NCI-H187 treated with DMSO at 0.1 percent for 48 hours (cell line): Measurements from ENCODE around the gene DUSP10.

Experiments used
- DNase-seq: peaks from one replicate; lab custom pipeline; 2025; lab: John Stamatoyannopoulos, UW

Gene DUSP10

DNA sequence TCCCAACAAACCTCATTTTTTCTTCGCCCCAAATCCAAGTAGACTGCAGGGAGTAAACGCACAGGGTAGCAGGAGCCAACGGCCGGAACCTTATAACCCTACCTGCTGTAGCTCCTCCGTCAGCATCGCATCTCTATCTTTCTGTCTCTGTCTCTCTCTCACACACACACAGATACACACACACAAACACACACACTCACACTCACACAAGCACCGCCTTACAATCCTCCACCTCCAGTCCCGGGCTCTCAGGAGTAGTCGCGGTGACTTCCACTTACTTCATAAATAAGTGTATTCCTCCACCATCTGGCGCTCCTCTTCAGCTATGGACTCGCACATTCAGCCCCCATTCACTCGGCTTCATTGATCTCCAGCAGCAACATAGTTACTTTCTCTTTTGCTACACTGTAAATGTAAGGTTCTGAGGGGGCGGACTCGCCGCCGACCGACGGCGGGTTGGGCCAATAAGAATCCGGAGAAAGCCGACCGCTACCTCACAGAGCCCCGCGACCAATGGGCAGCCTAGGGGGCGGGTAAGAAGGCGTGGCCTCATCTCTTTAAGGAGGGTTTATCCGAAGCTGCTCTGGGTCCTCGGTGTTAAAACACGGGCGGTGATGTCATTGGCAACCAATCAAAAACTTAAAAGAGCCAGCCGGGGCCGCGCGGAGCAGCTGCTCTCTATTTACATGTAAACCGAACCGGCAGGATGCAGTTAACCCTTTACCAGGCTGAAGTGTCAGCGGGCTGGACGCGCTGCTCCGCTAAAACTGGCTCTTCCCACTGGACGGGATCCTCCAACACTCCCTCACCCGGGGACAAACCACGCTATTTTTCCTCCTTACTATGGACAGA, at the start of gene DUSP10:
Gene DUSP10 (minus strand): TSS at position 387 of the 852 bp plus-strand sequence. CDS start 2,345 bp downstream, outside the sequence.
- peak; percentile 84 for DNase-seq

DNA sequence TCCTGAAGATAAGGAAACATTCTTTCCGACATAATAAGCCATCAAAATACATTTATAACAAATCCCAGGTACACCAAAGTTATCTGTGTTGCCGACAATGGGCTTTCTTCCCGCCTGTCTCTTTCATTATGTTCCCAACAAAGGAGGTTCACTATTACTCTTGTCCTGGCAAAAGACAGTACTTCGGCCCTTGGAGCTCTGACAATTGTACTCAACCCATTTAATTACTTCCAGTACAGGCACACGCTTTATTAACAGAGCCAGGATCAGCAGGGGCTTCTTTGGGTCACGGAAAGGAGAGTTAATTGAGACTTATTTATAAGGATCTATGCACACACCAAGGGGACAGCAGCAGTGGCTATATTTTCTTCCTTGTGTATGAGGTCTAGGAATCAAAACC, 46.6 kb upstream of the DUSP10 start:
- no peak for DNase-seq

DNA sequence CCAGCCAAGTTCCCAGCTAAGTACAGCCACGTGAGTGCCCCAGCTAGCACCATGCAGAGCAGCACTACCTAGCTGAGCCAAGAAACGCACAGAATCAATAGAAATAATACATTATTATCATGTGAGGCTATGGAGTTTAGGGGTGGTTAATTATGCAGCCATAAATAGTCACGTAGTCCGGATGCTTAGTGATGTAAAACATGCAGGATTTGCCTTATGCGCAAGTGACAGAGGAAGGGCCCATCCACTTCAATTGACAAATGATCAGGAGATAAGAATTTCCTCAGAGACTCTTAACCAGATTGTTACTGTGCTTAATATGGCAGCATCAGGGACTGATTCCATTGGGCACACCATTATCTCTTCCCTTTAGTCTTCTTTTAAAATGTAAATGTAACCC, 44.8 kb upstream of the DUSP10 start:
- DNase-seq: no peak

DNA sequence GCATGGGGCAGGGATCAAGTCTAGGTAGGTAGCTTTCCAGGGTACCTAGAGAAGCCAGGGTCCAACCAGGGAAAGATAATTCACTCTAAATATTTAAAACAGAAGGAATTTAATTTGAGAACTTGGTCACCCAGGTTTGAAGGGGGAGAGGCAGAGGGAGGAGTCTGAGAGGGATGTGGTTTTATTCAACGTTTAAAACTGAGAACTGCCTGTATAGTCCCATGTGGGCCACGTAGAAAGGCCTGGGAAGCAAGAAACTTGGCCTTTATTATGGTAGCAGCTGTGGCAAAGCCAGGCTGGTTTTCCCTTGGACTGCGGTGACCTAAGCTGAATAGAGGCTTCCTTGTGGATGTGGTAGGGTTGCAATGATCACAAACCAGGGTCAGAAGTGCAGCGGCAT, 42.0 kb upstream of the DUSP10 start:
- DNase-seq: no peak

DNA sequence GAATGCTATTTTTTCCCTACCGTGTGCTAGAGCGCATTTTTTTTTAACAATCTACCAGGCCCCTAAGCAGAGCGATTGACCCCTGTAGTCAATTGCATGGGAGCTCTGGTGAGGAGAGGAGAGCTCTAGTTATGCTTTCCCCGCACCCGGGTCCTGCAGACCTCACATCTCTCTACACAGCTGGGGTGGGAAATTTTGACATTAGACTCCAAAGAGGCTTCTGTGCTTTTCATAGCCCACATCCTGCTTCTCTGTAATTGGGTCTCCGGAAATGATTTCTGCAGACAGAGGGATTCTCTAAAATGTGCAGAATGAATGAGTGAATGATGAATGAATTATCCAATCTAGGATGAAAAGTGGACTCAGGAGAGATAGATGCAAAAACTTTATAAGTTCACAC, 41.5 kb upstream of the DUSP10 start:
- no peak for DNase-seq

DNA sequence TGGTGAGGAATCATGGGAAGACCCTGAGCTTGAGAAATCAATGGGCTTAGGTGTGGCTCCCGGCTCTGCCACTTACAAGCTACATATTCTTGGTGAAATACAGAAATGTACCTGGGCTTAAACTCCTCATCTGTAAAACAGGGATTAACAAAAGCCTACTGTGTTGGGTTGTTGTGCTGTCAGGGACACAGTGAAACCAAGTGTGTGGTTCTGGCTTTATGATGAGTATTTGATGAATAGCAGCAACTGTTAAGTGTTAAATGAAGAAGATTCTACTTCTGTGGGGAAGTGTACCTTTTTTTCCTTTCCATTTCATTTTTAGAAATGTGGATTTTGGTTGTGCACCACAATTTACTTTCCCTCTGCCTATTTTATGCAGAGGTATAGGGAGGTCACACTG, 41.1 kb upstream of the DUSP10 start:
- DNase-seq: no peak

DNA sequence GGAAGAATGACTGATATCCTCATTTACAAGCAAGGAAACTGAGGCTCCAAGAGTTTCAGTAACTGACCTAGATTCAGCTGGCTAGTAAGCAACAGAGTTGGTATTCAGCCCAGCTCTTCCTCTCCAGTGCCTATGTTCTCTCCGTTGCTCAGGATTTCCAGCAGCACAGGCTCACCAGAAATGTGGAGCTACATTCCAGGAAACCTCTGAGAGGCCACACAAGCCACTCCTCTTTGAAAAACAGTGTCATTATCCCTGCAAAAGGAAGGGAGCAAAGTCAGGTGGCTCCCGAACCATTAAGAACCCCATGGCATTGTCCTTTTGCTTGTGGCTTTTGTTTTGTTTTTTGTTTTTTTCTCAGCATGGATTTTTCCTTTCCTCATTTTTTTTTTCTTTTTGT, 40.6 kb upstream of the DUSP10 start:
- DNase-seq: no peak

DNA sequence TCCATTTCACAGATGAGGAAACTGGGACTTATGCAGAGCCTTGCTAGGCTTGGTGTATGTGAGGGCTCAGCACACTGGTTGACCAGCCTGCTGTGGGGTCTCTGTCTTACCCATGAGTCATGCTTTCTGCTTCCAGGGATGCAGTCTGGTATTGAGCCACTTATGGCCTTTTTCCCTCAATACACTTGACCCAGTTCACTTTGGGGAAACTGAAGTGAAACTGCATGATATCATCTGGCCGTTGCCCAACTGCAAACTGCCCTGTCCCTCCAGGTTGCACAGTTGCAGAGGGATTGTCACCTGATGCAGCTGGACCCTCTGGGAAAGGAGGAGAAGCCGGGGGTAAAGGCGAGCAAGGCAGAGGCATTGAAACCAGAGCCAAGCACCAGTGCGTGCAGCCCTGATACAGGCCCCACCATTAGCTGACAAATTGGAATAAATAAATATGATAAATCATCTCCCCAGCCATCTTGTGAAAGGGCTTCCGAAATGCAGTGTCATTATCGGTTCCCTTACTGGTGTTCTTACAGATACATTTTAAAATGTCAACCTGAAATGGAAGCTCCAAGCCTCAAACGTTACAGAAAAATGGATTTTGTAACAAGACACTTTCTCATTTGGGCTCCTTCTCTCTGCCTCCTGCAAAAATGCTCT, 39.3 kb upstream of the DUSP10 start:
- no peak for DNase-seq

DNA sequence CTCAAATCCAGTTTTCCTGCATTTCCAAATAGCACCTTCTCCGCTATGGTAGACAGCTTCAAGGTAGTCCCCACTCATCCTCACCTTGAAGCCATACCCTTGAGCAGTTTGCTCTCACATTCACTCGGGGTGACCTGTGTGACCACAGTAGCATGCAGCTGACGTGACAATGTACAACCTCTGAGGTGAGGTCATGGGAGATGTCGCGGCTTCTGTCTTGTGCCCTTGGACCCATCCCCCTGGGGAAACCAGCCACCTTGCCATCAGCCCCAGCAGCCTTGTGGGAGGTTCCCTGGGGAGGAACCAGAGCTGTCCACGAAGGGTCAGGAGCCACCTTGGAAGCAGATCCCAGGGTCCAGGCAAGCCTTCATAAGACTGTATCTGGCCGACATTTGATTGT, 38.3 kb upstream of the DUSP10 start:
- no peak for DNase-seq

DNA sequence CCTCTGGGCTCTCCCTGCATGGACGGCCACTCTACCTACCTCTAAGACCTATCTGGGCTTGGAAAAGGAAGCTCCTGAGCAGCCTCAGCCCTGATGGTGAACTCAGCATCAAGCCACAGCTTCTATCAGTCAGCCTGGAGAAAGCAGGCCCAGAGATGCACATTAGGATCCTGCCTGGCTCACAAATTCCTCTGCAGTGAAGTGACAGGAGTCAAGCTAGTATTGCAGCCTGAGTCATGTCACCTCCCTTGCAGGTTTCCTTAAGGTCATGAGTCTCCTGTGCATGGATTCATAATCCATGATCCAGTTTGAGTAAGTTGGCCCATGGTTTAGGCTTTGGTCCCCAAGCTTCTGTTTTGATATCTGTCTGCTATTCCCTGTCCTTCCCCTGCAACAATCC, 37.9 kb upstream of the DUSP10 start:
- no peak for DNase-seq

DNA sequence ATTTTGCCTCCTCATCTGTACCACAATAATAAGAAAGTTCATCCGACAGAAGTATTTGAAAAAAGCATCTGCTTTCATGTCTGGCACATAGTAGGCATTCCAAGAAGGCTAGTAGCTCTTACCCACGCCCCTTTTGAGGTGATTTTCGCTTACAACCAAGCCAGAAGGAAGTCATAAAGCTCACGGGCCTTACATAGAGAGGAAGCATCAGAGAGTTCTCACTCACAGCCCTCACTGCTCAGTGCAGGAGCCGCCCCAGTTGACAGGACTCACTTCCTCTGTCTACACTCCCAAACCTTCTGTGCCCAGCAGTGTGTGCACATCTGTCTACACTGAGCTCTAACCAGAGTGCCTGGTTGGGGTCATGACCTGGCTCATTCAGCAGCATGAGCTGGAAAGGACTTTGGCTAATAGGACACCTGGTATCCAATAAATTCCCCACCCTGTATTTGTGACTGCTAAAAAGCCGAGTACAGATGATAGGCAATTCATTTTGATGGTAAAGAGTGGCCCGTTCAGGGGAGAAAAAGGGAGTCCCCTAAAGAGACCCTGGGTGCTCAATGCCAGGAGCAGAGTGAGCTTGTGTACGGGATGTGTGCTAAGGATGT, 36.8 kb upstream of the DUSP10 start:
- DNase-seq: no peak

DNA sequence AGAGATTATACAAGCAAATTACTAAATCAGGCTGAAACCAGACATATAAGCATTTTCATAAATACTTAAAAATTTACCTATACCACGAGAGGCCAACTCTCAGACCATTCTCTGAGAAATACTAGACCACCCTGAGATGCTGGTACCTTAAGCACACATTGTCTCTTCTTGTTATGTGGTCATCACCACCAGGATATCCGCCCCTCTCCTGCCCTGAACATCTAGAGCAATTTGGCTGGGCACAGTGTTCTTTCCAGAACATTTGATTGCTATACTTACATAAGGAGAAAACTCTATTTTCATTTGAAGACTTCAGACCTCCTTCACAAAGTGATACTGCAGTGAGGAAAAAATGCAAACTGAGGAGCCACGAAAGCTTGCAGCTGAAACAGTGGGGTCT, 36.2 kb upstream of the DUSP10 start:
- DNase-seq: no peak

DNA sequence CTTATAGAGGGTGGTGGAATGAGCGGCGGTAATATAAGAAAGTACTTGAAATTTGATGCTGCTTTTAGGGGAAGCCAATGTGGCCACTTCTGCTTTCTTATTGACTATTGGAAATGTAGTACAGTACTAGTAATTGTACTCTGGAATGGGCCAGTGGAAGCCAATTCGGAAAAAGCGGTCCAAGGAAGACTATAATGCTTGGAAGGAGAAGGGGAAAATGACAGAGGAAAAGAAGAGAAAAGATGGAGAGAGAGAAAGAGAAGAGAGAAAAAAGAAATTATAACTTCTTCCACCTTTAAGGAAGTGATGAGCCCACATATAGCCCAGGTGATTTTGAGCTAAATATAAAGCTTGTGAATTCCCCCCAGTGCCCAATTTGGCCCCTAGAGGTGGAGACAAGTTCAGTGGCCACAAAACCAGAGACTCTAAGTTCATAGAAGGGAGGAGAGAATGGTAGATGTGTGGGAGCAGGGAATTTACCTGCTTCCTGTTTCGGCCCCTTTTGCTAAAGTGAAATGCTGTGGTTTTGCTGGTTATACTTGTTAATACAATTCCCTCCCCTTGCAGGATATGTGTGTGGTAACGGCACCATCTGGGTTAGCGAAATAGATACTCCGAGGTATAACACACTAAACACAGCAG, 35.7 kb upstream of the DUSP10 start:
- DNase-seq: no peak

DNA sequence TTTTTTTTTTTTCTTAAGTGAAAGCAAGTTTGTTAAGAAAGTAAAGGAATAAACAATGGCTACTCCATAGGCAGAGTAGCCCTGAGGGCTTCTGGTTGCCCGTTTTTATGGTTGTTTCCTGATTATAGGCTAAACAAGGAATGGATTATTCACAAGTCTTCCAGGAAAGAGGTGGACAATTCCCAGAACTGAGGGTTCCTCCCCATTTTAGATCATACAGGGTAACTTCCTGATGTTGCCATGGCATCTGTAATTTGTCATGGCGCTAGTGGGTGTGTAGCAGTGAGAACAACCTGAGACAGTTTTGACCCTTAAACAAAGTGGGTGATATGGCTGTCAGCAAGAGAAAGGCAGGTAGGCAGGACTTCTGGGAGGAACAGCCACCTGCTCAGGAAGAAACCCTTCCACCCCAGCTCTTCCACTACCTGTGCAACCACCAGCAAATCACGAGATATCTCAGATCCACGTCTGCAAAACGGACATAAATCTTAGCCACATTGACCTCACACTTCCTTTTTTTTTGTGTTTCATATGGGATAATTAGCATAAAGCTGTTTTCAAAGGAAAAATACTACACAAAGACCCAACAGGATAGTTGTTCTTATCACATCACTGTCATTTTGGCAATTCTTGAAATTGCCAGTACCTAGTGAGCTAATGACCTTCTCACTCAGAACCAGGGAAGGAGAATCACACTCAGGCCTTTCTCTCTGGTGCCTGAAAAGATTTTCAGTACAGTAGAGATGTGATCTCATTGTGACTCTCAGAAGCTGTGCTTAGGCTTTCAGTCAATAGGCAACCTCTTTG, 34.8 kb upstream of the DUSP10 start:
- DNase-seq: no peak

DNA sequence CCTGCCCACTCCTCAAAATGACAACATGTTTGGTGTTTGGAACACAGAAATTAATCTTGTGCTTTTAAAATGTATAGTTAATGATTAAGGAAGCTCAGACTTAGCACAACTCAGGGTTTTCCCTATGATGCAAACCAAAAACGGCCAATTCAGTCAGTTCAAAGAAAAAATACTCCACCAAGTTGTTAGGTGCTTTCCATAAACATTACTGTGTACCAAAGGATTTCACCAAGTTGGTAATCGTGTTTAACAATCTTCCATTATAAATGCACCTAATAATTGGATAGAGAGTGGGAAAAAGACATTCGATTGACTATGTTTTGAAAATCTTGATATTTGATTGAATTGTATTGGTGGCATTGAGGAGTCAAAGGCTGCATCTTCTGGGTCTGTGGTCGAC, 33.3 kb upstream of the DUSP10 start:
- no peak for DNase-seq

DNA sequence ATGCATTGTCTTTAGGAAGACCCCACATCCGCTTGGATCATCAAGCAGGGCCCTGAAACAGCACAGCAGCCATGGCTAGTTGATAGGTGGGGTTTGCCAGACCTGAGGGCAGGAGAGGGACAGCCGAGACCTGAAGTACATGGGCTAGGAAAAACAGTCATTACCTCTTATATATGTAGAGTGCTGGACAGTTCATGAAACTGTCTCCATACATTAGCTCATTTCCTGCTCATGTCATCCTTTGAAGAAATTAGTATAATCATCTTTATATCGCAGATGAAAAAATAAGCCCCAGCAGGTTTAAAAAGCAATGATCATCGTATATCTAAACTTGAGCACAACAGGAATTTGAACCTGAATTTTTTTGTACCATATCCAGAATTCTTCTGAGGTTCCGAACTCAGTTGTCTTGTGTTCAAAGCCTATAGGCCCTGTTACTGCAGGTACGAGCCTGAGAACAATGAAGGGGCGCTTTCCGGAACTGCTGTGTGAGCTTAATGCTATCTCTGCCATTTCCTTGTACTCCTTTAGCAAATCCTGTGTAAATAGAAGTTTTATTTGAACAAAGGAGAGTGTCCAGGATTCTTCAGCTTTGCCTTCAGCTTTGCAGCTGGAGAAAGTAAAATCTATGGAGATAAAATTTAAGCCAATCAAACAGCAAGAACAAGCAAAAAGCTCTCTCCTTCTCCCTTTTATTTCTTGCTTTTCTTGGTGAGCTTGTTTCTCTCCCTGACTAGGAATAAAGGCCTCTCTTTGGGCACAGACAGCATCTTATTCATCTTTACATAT, 32.4 kb upstream of the DUSP10 start:
- DNase-seq: no peak

DNA sequence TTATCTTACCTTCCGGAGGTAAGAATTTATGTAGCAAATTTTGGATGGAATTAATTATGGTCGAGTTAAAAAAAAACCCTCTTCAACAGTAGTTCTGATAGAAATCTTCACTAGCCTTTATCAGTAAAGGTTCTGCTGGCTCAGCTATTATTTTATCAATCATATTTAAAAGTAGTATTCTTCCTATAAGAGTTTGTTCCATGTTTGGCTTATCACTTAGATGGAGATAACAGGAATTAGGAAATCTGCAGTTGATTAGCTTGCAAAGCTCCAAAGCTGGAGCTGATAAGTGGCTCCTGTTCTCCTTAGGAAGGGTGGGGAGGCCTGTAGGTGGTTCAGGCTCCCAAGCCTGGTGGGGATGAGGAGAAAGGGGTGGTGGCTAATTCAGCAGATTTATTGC, 31.5 kb upstream of the DUSP10 start:
- DNase-seq: no peak

DNA sequence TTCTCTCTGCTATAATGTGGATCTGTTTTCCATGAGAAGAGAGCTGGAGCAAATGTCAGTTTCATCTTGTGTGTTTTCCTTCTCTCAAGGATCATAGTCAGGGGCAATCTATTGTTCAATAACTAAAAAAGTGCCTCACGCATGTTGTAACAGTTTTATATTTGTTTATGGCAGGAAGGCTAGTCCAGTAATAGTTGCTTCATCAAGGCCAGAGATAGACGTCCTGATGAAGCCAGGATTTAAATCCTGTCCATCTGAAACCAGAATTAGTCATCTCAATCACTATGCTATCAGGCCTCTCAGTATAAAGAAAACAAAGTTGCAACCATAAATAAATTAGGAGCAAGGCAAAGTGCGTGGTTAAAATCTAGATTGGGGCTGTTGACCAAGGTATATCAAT, 30.2 kb upstream of the DUSP10 start:
- DNase-seq: no peak

DNA sequence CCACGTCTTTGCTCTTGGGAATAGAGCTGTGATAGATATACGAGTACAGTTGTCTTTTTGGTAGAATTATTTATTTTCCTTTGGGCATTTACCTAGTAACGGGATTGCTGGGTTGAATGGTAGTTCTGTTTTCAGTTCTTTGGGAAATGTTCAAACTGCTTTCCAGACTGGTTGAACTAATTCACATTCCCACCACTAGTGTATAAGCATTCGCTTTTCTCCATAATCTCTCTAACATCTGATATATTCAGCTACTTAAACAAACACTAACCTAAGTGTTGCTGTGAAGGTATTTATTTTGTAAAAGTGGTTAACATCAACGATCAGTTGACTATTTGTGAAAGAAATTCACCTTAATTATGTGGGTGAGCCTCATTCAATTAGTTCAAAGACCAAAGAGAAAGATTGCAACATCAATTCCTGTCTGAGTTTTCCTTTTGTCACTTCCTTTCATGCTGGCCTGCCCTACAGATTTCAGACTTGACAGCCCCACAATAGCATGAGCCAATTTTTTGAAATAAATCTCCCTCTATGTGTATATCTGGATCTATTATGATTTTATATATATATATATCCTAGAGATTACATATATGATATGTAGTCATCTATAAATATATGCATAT, 26.7 kb upstream of the DUSP10 start:
- DNase-seq: no peak

DNA sequence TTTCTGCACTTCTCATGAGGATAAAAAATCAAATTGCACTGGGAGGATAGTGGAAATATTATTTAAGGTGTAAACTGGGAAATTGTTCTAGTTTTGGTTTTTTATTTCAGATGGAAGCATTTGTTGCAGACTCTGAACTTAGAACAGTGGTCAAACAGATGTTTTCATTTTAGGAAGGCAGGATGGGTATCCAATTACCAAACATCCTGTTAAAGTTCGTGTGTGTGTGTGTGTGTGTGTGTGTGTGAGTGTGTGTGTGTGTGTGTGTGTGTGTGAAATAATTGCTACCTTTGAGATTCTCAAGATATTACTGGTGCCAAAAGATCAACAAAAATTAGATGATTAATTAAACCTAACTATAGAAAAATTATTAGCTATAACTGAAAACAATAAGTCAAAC, 24.3 kb upstream of the DUSP10 start:
- no peak for DNase-seq

DNA sequence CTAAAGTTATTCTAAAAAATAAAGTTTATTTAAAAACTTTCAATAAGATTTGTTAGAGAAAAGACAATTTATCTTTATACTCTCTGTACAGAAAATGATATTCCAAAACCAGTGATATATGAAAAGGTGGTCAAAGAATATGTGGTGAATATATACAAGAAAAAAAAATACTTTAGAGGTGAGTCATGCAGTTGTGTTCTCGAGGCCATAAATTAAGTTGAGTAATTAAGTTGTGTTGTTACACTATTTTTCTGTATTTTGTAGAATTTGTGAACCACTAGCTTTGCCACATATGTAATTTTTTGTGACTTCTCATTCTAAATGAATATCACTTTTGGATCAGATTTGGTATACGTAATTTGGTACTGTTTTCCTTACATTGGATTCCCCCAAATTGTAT, 23.6 kb upstream of the DUSP10 start:
- DNase-seq: no peak
